Ramos (cell line): ENCODE results near the gene RALGAPA1.
"Not testable (repeated sequence)": the region's sequence is repeated elsewhere in the genome, so short reads cannot be mapped to it uniquely, and the experiment has no call there.

ENCODE experiments used
- in situ Hi-C: fragments of 300-500 bp; cut with MboI; formaldehyde crosslinking; loops from one replicate; pipeline ENCODE4 v1.14.3; 2022; ENCODE audit warnings: low sequenced_read_pairs; ENCODE audit not compliant: unreplicated experiment

The RALGAPA1 gene

GRCh38 chr14:35766700-35767082 lies 42.4 kb downstream of the RALGAPA1 start:
- in situ Hi-C loops, result no loop called here

GRCh38 chr14:35766036-35766699 lies 42.9 kb downstream of the RALGAPA1 start:
- in situ Hi-C loops, result no loop called here

GRCh38 chr14:35761922-35762321 lies 47.2 kb downstream of the RALGAPA1 start:
- in situ Hi-C loops, result no loop called here

GRCh38 chr14:35760143-35760542 lies 49.0 kb downstream of the RALGAPA1 start:
- in situ Hi-C loops, result no loop called here

GRCh38 chr14:35758523-35759129 lies 50.5 kb downstream of the RALGAPA1 start:
- in situ Hi-C loops, result no loop called here

GRCh38 chr14:35754671-35755070 lies 54.4 kb downstream of the RALGAPA1 start:
- in situ Hi-C loops, result no loop called here

GRCh38 chr14:35752380-35752779 lies 56.7 kb downstream of the RALGAPA1 start:
- in situ Hi-C loops, result no loop called here

GRCh38 chr14:35750202-35750904 lies 58.7 kb downstream of the RALGAPA1 start:
- in situ Hi-C loops, result no loop called here

- in situ Hi-C loops, result no loop called here
Observed at GRCh38 chr14:35747379-35747778, 61.7 kb downstream of the RALGAPA1 start.

- in situ Hi-C loops, result no loop called here
Observed at GRCh38 chr14:35742442-35742841, 66.7 kb downstream of the RALGAPA1 start.

- in situ Hi-C loops, result no loop called here
Observed at GRCh38 chr14:35742032-35742371, 67.1 kb downstream of the RALGAPA1 start.

GRCh38 chr14:35741345-35742031 lies 67.6 kb downstream of the RALGAPA1 start:
- in situ Hi-C loops, result no loop called here

GRCh38 chr14:35740215-35740614 lies 68.9 kb downstream of the RALGAPA1 start:
- in situ Hi-C loops, result no loop called here

GRCh38 chr14:35735163-35735562 lies 73.9 kb downstream of the RALGAPA1 start:
- in situ Hi-C loops, result not testable (repeated sequence)

GRCh38 chr14:35733510-35733909 lies 75.6 kb downstream of the RALGAPA1 start:
- in situ Hi-C loops, result not testable (repeated sequence)

- in situ Hi-C loops, result no loop called here
Observed at GRCh38 chr14:35730871-35731270, 78.2 kb downstream of the RALGAPA1 start.

GRCh38 chr14:35727764-35728163 lies 81.3 kb downstream of the RALGAPA1 start:
- in situ Hi-C loops, result no loop called here

GRCh38 chr14:35725930-35726329 lies 83.2 kb downstream of the RALGAPA1 start:
- in situ Hi-C loops, result no loop called here

- in situ Hi-C loops, result no loop called here
Observed at GRCh38 chr14:35715079-35715478, 94.0 kb downstream of the RALGAPA1 start.

GRCh38 chr14:35712466-35712865 lies 96.6 kb downstream of the RALGAPA1 start:
- in situ Hi-C loops, result no loop called here

GRCh38 chr14:35708062-35708461 lies 101.0 kb downstream of the RALGAPA1 start:
- in situ Hi-C loops, result no loop called here
